Ishikawa (cell line): ENCODE results near the gene FSCN2.

ENCODE experiments used
- CEBPB ChIP-seq: IDR thresholded peaks from 2 replicates; pipeline ENCODE4 v1.6.1; 2012
- CREB1 ChIP-seq: IDR thresholded peaks from 2 replicates; pipeline ENCODE4 v1.6.1; 2012; ENCODE audit warnings: low read depth
- EP300 ChIP-seq: IDR thresholded peaks from 2 replicates; pipeline ENCODE4 v1.6.1; 2012; ENCODE audit warnings: borderline replicate concordance
- FOXM1 ChIP-seq: IDR thresholded peaks from 2 replicates; pipeline ENCODE4 v1.6.1; 2012; ENCODE audit warnings: low read depth, borderline replicate concordance
- MAX ChIP-seq: IDR thresholded peaks from 2 replicates; pipeline ENCODE4 v1.6.1; 2012
- NFIC ChIP-seq: IDR thresholded peaks from 2 replicates; pipeline ENCODE4 v1.6.1; 2012
- RAD21 ChIP-seq: IDR thresholded peaks from 2 replicates; pipeline ENCODE4 v1.6.1; 2012; ENCODE audit warnings: low read depth
- REST ChIP-seq: IDR thresholded peaks from 2 replicates; pipeline ENCODE4 v1.6.1; 2012; ENCODE audit warnings: low read depth, mild to moderate bottlenecking
- TAF1 ChIP-seq: IDR thresholded peaks from 2 replicates; pipeline ENCODE4 v1.6.1; 2012; ENCODE audit warnings: low read depth, mild to moderate bottlenecking
- TCF12 ChIP-seq: IDR thresholded peaks from 2 replicates; pipeline ENCODE4 v1.6.1; 2012; ENCODE audit warnings: low read depth
- USF1 ChIP-seq: IDR thresholded peaks from 2 replicates; pipeline ENCODE4 v1.6.1; 2012
- YY1 ChIP-seq: IDR thresholded peaks from 2 replicates; pipeline ENCODE4 v1.6.1; 2012; ENCODE audit warnings: low read depth
- ZBTB7A ChIP-seq: IDR thresholded peaks from 2 replicates; pipeline ENCODE4 v1.6.1; 2012; ENCODE audit warnings: low read depth

- TF ChIP-seq EP300 (no peak), REST (no peak), TCF12 (no peak), NFIC (no peak), CREB1 (no peak), USF1 (no peak), CEBPB (no peak), ZBTB7A (no peak), RAD21 (no peak), TAF1 (no peak), YY1 (no peak), FOXM1 (no peak), MAX (no peak)
These were observed 46.2 kb upstream of the FSCN2 start for GRCh38 chr17:81481815-81482505.
